Stomach (tissue), 9 donors: ENCODE data around the gene STK4. TPM values are rescaled to one million over a fixed set of nuclear protein-coding genes. Genes with fewer than 3 reads are reported as not detected.

Source experiments
- DNase-seq, 2 donors: peaks; one replicate each; pipeline versions ENCODE4 v3.0.0 to v3.0.0-alpha.2; 2013 to 2019
- H3K27ac ChIP-seq, 5 donors: fragments of 200-600 bp in 4 of 5; sonication (generic) in 4 of 5; one replicate each; pipeline ENCODE4 v1.5.1; 2013 to 2019; ENCODE audit warnings: mild to moderate bottlenecking in 1 of 5, moderate library complexity in 1 of 5
- H3K27me3 ChIP-seq, 3 donors: fragments of 200-600 bp; sonication (generic); one replicate each; pipeline ENCODE4 v1.5.1; 2017 to 2019; ENCODE audit warnings: mixed run types in 1 of 3
- H3K36me3 ChIP-seq, 4 donors: fragments of 200-600 bp; sonication (generic); 1 replicate in 3 of 4; 2 replicates in 1 of 4; pipeline ENCODE4 v1.5.1; 2016 to 2019
- H3K4me1 ChIP-seq, 4 donors: fragments of 200-600 bp; sonication (generic); one replicate each; pipeline ENCODE4 v1.5.1; 2016 to 2019
- H3K4me3 ChIP-seq, 4 donors: fragments of 200-600 bp; sonication (generic) in 3 of 4; one replicate each; pipeline ENCODE4 v1.5.1; 2016 to 2019; ENCODE audit warnings: mild to moderate bottlenecking in 1 of 4
- H3K9me3 ChIP-seq, 4 donors: fragments of 200-600 bp; sonication (generic); one replicate each; pipeline ENCODE4 v1.5.1; 2016 to 2019
- EP300 ChIP-seq: sonication (generic); formaldehyde crosslinking; IDR thresholded peaks from one replicate; pipeline ENCODE4 v1.6.1; 2017; ENCODE audit warnings: antibody characterized with exemption
- POLR2A ChIP-seq, 4 donors: fragments of 450-650 bp; IDR thresholded peaks; one replicate each; pipeline ENCODE4 v1.6.1; 2016; ENCODE audit warnings: antibody characterized with exemption in 4 of 4, control low read depth in 2 of 4, mild to moderate bottlenecking in 1 of 4, moderate library complexity in 1 of 4
- POLR2AphosphoS5 ChIP-seq, 3 donors: sonication (generic); formaldehyde crosslinking; IDR thresholded peaks; one replicate each; pipeline ENCODE4 v1.6.1; 2016; ENCODE audit warnings: antibody characterized with exemption in 3 of 3
- WGBS, 5 donors: extraction: QIAGEN DNeasy Blood & Tissue Kit in 3 of 5; methylation state at CpG; one replicate each; pipeline versions ENCODE4 v1.1.5 to v1.1.7; 2013 to 2018; 5-methylcytosine and 5-hydroxymethylcytosine counted together
- intact Hi-C: fragments of 100-400 bp; cut with DNase I; formaldehyde crosslinking; loops from one replicate; pipeline ENCODE4 v1.15.1; 2023; ENCODE audit warnings: low total_unique reads
- polyA plus RNA-seq, 3 donors: library from polyadenylated mRNA; stranded (reverse); fragments of 200-250 nt; gene quantifications; one replicate each; pipeline ENCODE4 v1.2.3, GENCODE V29; 2013
- total RNA-seq, 5 donors: library from RNA; depleted of rRNA; stranded (reverse); fragments of >200 nt; gene quantifications; one replicate each; pipeline versions ENCODE4 v1.1.0 to v1.2.3, GENCODE V29; 2014 to 2016
- TF ChIP-seq, protein P1 (sequence below), 7 experiments: fragments of 450-650 bp in 4 of 7; fragments of 200-600 bp in 3 of 7; sonication (generic) in 3 of 7; IDR thresholded peaks; one replicate each; pipeline ENCODE4 v1.5.1; 2016 to 2019; ENCODE audit warnings: antibody characterized with exemption in 7 of 7, control low read depth in 2 of 7, mild to moderate bottlenecking in 1 of 7
- donor health status: healthy with polysubstance abuse.
- donor health status: Bipolar disorder and iron deficiency.
- donor health status: healthy.

Gene STK4
- total and polyA plus RNA-seq, 8 donors = 4.8 to 49.6 (median 19.3) TPM

DNA sequence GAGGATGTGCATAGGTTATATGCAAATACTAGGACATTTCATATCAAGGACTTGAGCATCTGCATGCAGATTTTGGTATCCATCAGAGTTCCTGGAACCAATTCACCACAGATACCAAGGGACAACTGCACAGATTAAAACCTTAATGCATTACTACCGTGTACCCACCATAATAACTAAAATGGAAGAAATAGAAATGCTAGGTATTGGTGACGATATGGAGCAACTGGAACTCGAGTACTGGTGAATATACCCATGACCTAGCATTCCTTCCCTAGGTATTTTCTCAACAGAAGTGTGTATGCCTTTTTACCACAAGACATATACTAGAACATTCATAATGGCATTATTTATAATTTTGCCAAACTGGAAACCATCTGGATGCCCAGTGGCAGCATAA, 116.2 kb downstream of the STK4 start:
- no peaks in the 10 kb centered on the region for H3K27me3 ChIP-seq
- intact Hi-C loops = no loop called here
- peaks cover 4 to 14% (median 9%) of the 10 kb centered on the region in 4 donors for H3K9me3 ChIP-seq
- no peak overlapping the region for H3K4me3 ChIP-seq
- TF ChIP-seq, protein P1, sequence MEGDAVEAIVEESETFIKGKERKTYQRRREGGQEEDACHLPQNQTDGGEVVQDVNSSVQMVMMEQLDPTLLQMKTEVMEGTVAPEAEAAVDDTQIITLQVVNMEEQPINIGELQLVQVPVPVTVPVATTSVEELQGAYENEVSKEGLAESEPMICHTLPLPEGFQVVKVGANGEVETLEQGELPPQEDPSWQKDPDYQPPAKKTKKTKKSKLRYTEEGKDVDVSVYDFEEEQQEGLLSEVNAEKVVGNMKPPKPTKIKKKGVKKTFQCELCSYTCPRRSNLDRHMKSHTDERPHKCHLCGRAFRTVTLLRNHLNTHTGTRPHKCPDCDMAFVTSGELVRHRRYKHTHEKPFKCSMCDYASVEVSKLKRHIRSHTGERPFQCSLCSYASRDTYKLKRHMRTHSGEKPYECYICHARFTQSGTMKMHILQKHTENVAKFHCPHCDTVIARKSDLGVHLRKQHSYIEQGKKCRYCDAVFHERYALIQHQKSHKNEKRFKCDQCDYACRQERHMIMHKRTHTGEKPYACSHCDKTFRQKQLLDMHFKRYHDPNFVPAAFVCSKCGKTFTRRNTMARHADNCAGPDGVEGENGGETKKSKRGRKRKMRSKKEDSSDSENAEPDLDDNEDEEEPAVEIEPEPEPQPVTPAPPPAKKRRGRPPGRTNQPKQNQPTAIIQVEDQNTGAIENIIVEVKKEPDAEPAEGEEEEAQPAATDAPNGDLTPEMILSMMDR (IDR thresholded peaks at IDR 0.05) = no peak
- no peak for TF ChIP-seq POLR2A (IDR thresholded peaks at IDR 0.05)
- no peak for TF ChIP-seq POLR2AphosphoS5 (IDR thresholded peaks at IDR 0.05)
- no peak for TF ChIP-seq EP300
- no peak for DNase-seq
- WGBS, 5 donors = 93 to 100% (median 99%) methylated on average over 3 of the region's 3 CpGs
- H3K4me1 ChIP-seq = no peaks in the 10 kb centered on the region
- peaks cover 9 to 70% (median 58%) of the 10 kb centered on the region in 4 donors for H3K36me3 ChIP-seq
- H3K27ac ChIP-seq = no peak overlapping the region

DNA sequence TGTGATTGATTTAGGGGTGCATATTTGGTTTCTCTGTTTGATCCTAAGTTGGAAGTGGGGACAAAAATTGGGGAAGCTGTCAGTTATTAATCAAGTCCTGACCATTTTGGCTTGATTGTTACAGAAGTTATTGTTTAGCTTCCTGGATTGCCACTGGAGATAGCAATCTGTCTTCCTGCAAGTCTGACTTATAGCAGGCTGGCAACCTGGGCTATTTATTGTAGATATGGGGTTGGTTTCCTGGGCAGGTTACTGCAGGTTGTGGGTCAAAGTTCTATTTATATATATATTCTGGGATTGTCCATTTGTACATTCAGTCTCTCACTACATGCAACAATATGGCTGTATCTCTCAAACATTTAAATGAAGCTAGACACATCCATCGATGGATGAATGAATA, 116.8 kb downstream of the STK4 start:
- H3K27ac ChIP-seq = no peak overlapping the region
- intact Hi-C loops = no loop called here
- H3K9me3 ChIP-seq = peaks cover 4 to 14% (median 9%) of the 10 kb centered on the region in 4 donors
- no peaks in the 10 kb centered on the region for H3K27me3 ChIP-seq
- WGBS, 5 donors = 87 to 100% (median 95%) methylated on average over 1 of the region's 1 CpG
- TF ChIP-seq, protein P1 (IDR thresholded peaks at IDR 0.05) = no peak
- TF ChIP-seq POLR2A (IDR thresholded peaks at IDR 0.05) (no peak), EP300 (no peak), POLR2AphosphoS5 (IDR thresholded peaks at IDR 0.05) (no peak)
- no peak overlapping the region for H3K4me3 ChIP-seq
- no peaks in the 10 kb centered on the region for H3K4me1 ChIP-seq
- H3K36me3 ChIP-seq = peaks cover 6 to 63% (median 51%) of the 10 kb centered on the region in 4 donors
- no peak for DNase-seq

DNA sequence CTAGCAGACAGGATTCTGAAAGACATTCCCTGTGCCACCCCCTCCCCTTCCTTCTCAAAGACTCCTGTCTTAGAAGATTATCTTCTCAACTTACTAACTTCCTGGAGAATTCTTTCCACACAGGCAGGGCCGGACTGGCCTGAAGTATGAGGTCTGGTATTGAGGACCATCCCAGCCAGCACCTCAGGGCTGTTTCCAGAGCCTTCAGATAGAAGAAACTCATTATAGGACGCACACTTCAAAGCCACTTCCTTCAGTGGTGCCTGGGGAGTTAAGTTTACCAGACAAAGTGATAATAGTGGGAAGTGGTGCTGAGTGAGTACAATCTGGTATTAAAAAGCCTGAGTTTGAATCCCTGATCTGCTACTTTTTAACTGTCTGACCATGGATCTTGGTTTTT, 119.0 kb downstream of the STK4 start:
- Histone ChIP-seq H3K9me3 (peaks cover 4 to 14% (median 9%) of the 10 kb centered on the region in 4 donors), H3K27me3 (no peaks in the 10 kb centered on the region), H3K36me3 (peaks cover 6 to 44% (median 30%) of the 10 kb centered on the region in 4 donors), H3K27ac (no peak overlapping the region), H3K4me1 (no peaks in the 10 kb centered on the region), H3K4me3 (no peak overlapping the region)
- 64 to 84% (median 78%) methylated on average over 2 of the region's 2 CpGs for WGBS, 5 donors
- intact Hi-C loops = no loop called here
- DNase-seq = no peak
- TF ChIP-seq, protein P1 (IDR thresholded peaks at IDR 0.05) = no peak
- TF ChIP-seq POLR2AphosphoS5 (IDR thresholded peaks at IDR 0.05) = no peak
- no peak for TF ChIP-seq EP300
- TF ChIP-seq POLR2A (IDR thresholded peaks at IDR 0.05) = no peak

DNA sequence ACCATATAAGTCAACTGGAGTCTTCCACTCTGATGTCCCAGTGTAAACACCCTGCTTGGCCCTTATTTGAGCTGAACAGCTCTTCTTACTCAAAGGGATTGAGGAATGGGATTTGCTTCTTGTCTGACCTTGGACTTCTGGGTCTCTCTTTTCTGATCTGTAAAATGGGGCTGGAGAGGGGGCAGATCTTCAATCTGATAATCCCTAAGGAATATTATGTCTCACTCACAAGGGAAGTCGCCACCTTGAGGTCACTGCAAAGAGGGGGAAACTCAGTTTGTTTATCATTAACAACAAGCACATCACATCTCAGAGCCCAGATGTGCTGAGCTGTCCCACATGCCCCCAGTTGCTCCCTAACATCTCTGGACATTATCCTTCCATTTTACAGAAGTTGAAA, 119.6 kb downstream of the STK4 start:
- DNase-seq = no peak
- peaks cover 4 to 14% (median 9%) of the 10 kb centered on the region in 4 donors for H3K9me3 ChIP-seq
- TF ChIP-seq POLR2A (IDR thresholded peaks at IDR 0.05) (no peak), POLR2AphosphoS5 (IDR thresholded peaks at IDR 0.05) (no peak), EP300 (no peak)
- TF ChIP-seq, protein P1 (IDR thresholded peaks at IDR 0.05) = no peak
- no peaks in the 10 kb centered on the region for H3K27me3 ChIP-seq
- no peak overlapping the region for H3K27ac ChIP-seq
- intact Hi-C loops = no loop called here
- H3K4me3 ChIP-seq = no peak overlapping the region
- WGBS, 5 donors = 86 to 100% (median 96%) methylated on average over 1 of the region's 1 CpG
- H3K4me1 ChIP-seq = no peaks in the 10 kb centered on the region
- H3K36me3 ChIP-seq = peaks cover 6 to 38% (median 24%) of the 10 kb centered on the region in 4 donors
